Neural progenitor cell (in vitro differentiated cells): ENCODE data around the gene PRKAG2.

Source experiments
- CTCF ChIP-seq: fragments of 200-600 bp; sonication (generic); IDR thresholded peaks from 2 replicates; pipeline ENCODE4 v1.5.1; 2017; ENCODE audit warnings: antibody characterized with exemption, mild to moderate bottlenecking
- EZH2phosphoT487 ChIP-seq: fragments of 200-600 bp; sonication (generic); IDR thresholded peaks from 2 replicates; pipeline ENCODE4 v1.6.1; 2017; ENCODE audit warnings: antibody characterized with exemption

GRCh38 chr7:151875942-151876898 lies 695 bp downstream of the PRKAG2 start:
- TF ChIP-seq CTCF (no peak), EZH2phosphoT487 (peak; percentile 24)
